Measurements from ENCODE around the gene ARHGAP21. TPM values are rescaled to one million over a fixed set of nuclear protein-coding genes. Genes with fewer than 3 reads are reported as not detected.

ARHGAP21 gene
- total and polyA plus RNA-seq, 9 of the 15 experiments (the other 6 are each of a cell fraction or from before 2014, with no cell fraction given): 13.6 to 145 (median 60.8) TPM

DNA sequence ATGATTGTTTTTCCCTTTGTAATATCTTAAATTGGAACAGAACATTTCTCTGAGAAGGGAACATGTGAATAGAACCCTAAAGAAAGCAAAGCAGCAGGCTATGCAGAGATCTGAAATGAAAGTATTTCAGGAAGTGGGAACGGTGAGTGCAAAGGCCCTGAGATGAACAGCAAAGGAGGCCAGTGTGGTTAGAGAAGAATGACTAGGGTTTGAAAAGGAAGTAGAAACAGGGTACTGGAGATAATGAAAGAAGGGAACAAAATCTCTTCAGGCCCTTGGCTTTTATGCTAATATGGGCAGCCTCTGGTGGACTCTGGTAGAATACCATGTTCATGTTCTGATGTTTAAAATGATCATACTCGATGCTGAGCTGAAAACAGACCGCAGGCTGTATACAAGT, 22.2 kb downstream of the ARHGAP21 start:
- H4K20me1 ChIP-seq (replicated peaks; ENCODE audit: control insufficient read depth, insufficient read depth, low read length): no peaks in the 10 kb centered on the region; the same call in 1 of the 2 replicates
- no peak for FAIRE-seq
- no peak overlapping the region for H3K9ac ChIP-seq (ENCODE audit: insufficient read depth in 1 of 2, low read depth in 2 of 2, low read length in 2 of 2)
- ATAC-seq: peak; percentile 70
- no peaks in the 10 kb centered on the region for H3K27me3 ChIP-seq (ENCODE audit: control insufficient read depth in 2 of 2, insufficient read depth in 2 of 2, low read length in 2 of 2)
- ChIA-PET CTCF (ENCODE audit: low intra/inter-chr PET ratio) (no interaction called here), POLR2A (interaction anchor here (0.5 to 2.2 kb wide), 2 partner anchors 8 to 20 kb away, joined by 3 to 8 read pairs; no protein-coding TSS in a partner anchor)
- DNase-seq (ENCODE audit: extremely low read depth in 1 of 4, low spot score in 3 of 4): peak in 1 of 4 experiments; percentile 27
- H2AFZ ChIP-seq (ENCODE audit: low read depth, low read length): no peak overlapping the region
- H3K9me3 ChIP-seq (replicated peaks; ENCODE audit: control insufficient read depth, insufficient read depth, low read depth, low read length): no peaks in the 10 kb centered on the region
- H3K9me1 ChIP-seq (ENCODE audit: control insufficient read depth, insufficient read depth, low read length): no peaks in the 10 kb centered on the region
- H3K79me2 ChIP-seq (ENCODE audit: control insufficient read depth, insufficient read depth, low read length): peaks cover 91% of the 10 kb centered on the region
- in situ Hi-C loops (cut with MboI): no loop called here
- no peak overlapping the region for H3K4me2 ChIP-seq (ENCODE audit: insufficient read depth, low read length)
- H3K36me3 ChIP-seq (ENCODE audit: control insufficient read depth, insufficient read depth, low read length): peaks cover 5% of the 10 kb centered on the region; the same call in 2 of the 3 replicates
- no TSS peak for BruUV-seq (replicated peaks)
- intact Hi-C loops (cut with micrococcal nuclease): no loop called here
- peaks cover 0 to 5% of the 10 kb centered on the region in 2 experiments; a peak in 3 of 5 replicates for H3K4me1 ChIP-seq (replicated peaks in 1 of 2; ENCODE audit: control insufficient read depth in 2 of 2, insufficient read depth in 2 of 2, low read length in 2 of 2)
- no peak overlapping the region for H3K4me3 ChIP-seq
- whole genome bisulfite sequencing (ENCODE audit: insufficient coverage, low coverage, missing lambda C conversion rate): 60% methylated on average over 3 of the region's 3 CpGs
- TF ChIP-seq ZNF354B (CRISPR knock-in tag; IDR thresholded peaks at IDR 0.05) (no peak), TAF7 (tag; IDR thresholded peaks at IDR 0.05) (no peak), SMARCB1 (IDR thresholded peaks at IDR 0.05; ENCODE audit: insufficient read length, low read depth) (no peak), LARP7 (IDR thresholded peaks at IDR 0.05) (no peak), RBM25 (IDR thresholded peaks at IDR 0.05; ENCODE audit: low read depth, low read length, severe bottlenecking) (peak; percentile 56), SPI1 (IDR thresholded peaks at IDR 0.05; ENCODE audit: borderline replicate concordance, low read depth, low read length) (peak; percentile 37; the same call in 1 of the 2 replicates), RAD21 (CRISPR knock-in tag; conservative IDR thresholded peaks at IDR 0.05 in 1 of 2, IDR thresholded peaks at IDR 0.05 in 1 of 2) (0 out of 4 replicates have a peak, but pooled peaks of 1 of the 2 experiments have one; percentile 3), XRCC3 (IDR thresholded peaks at IDR 0.05) (no peak), ZNF76 (CRISPR knock-in tag; IDR thresholded peaks at IDR 0.05; ENCODE audit: borderline replicate concordance) (no peak), KDM5B (IDR thresholded peaks at IDR 0.05; ENCODE audit: insufficient replicate concordance, low read depth, low read length) (no peak), E2F8 (IDR thresholded peaks at IDR 0.05; ENCODE audit: low read depth, partially characterized antibody) (no peak), ZNF263 (CRISPR knock-in tag; IDR thresholded peaks at IDR 0.05; ENCODE audit: borderline replicate concordance) (no peak), ZNF134 (CRISPR knock-in tag; conservative IDR thresholded peaks at IDR 0.05) (no peak), POU5F1 (IDR thresholded peaks at IDR 0.05; ENCODE audit: borderline replicate concordance, low read depth, low read length, partially characterized antibody) (no peak), RB1 (IDR thresholded peaks at IDR 0.05; ENCODE audit: low read depth) (no peak), MTA1 (IDR thresholded peaks at IDR 0.05; ENCODE audit: borderline replicate concordance) (no peak), CC2D1A (IDR thresholded peaks at IDR 0.05) (no peak)
- TF ChIP-seq, protein P1, sequence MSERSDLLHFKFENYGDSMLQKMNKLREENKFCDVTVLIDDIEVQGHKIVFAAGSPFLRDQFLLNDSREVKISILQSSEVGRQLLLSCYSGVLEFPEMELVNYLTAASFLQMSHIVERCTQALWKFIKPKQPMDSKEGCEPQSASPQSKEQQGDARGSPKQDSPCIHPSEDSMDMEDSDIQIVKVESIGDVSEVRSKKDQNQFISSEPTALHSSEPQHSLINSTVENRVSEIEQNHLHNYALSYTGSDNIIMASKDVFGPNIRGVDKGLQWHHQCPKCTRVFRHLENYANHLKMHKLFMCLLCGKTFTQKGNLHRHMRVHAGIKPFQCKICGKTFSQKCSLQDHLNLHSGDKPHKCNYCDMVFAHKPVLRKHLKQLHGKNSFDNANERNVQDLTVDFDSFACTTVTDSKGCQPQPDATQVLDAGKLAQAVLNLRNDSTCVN (CRISPR knock-in tag; IDR thresholded peaks at IDR 0.05): no peak
- TF ChIP-seq, protein P2, sequence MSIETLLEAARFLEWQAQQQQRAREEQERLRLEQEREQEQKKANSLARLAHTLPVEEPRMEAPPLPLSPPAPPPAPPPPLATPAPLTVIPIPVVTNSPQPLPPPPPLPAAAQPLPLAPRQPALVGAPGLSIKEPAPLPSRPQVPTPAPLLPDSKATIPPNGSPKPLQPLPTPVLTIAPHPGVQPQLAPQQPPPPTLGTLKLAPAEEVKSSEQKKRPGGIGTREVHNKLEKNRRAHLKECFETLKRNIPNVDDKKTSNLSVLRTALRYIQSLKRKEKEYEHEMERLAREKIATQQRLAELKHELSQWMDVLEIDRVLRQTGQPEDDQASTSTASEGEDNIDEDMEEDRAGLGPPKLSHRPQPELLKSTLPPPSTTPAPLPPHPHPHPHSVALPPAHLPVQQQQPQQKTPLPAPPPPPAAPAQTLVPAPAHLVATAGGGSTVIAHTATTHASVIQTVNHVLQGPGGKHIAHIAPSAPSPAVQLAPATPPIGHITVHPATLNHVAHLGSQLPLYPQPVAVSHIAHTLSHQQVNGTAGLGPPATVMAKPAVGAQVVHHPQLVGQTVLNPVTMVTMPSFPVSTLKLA (conservative IDR thresholded peaks at IDR 0.05): no peak
- H3K27ac ChIP-seq (ENCODE audit: extremely low read depth, low read depth, low read length): no peak overlapping the region
